IMR-90 (cell line): Measurements from ENCODE around the gene FAAP100. TPM values are rescaled to one million over a fixed set of nuclear protein-coding genes. Genes with fewer than 3 reads are reported as not detected.

Experiments
- ATAC-seq: fragments of 200-7000 bp; cut with Tn5 transposase; 2 replicates; pipeline ENCODE4 v1.9.1; 2020; ENCODE audit warnings: low read depth, mild to moderate bottlenecking, moderate library complexity
- BruUV-seq: library from RNA; stranded (reverse); fragments of 400-500 nt; replicated peaks from 2 replicates; lab custom pipeline; 2021; lab: Mats Ljungman, UMichigan
- CTCF ChIA-PET: fragments of 300-600 bp; formaldehyde crosslinking; extraction: SDS; loops from one replicate; lab custom pipeline; 2021; ENCODE audit warnings: antibody characterized with exemption; lab: Yijun Ruan, JAX
- POLR2A ChIA-PET: fragments of 300-600 bp; sonication (Branson Sonifier 250); formaldehyde crosslinking; loops from one replicate; lab custom pipeline; 2022; ENCODE audit warnings: antibody characterized with exemption; ENCODE audit not compliant: unreplicated experiment; lab: Charles Lee
- DNase-seq: peaks from one replicate; pipeline ENCODE4 v3.0.0; 2013
- H2AFZ ChIP-seq: replicated peaks from 2 replicates; pipeline ENCODE3; 2013; ENCODE audit warnings: low read length, mild to moderate bottlenecking; ENCODE audit not compliant: poor library complexity
- H2AK5ac ChIP-seq: 2 replicates; pipeline ENCODE4 v1.6.1; 2013; ENCODE audit warnings: low read depth, low read length, inconsistent platforms
- H2AK9ac ChIP-seq: replicated peaks from 2 replicates; pipeline ENCODE3; 2013; ENCODE audit warnings: mild to moderate bottlenecking, low read depth, low read length, moderate library complexity; ENCODE audit not compliant: poor library complexity
- H2BK120ac ChIP-seq: 2 replicates; pipeline ENCODE4 v1.6.1; 2013; ENCODE audit warnings: low read depth, low read length, inconsistent platforms
- H2BK15ac ChIP-seq: 3 replicates; pipeline ENCODE4 v1.6.1; 2013; ENCODE audit warnings: low read depth, low read length, inconsistent platforms
- H2BK20ac ChIP-seq: 2 replicates; pipeline ENCODE4 v1.6.1; 2013; ENCODE audit warnings: low read depth, mild to moderate bottlenecking, inconsistent platforms, low read length, moderate library complexity
- H2BK5ac ChIP-seq: 2 replicates; pipeline ENCODE4 v1.6.1; 2013; ENCODE audit warnings: mild to moderate bottlenecking, low read depth, low read length, inconsistent platforms; ENCODE audit not compliant: poor library complexity, severe bottlenecking
- H3K14ac ChIP-seq: replicated peaks from 2 replicates; pipeline ENCODE4 v1.6.1; 2013; ENCODE audit warnings: low read depth, low read length, inconsistent platforms
- H3K18ac ChIP-seq: 2 replicates; pipeline ENCODE4 v1.6.1; 2013; ENCODE audit warnings: low read depth, low read length, control low read depth
- H3K23ac ChIP-seq: 2 replicates; pipeline ENCODE4 v1.6.1; 2013; ENCODE audit warnings: low read depth, low read length, inconsistent platforms
- H3K27ac ChIP-seq: 2 replicates; pipeline ENCODE4 v1.5.1; 2013; ENCODE audit warnings: mild to moderate bottlenecking, control low read depth, low read length; ENCODE audit not compliant: insufficient read depth
- H3K27me3 ChIP-seq: 2 replicates; pipeline ENCODE4 v1.6.1; 2013; ENCODE audit warnings: low read length; ENCODE audit not compliant: control insufficient read depth, insufficient read depth
- H3K36me3 ChIP-seq: 2 replicates; pipeline ENCODE4 v1.6.1; 2013; ENCODE audit warnings: low read length, mixed read lengths; ENCODE audit not compliant: control insufficient read depth, insufficient read depth
- H3K4ac ChIP-seq: 2 replicates; pipeline ENCODE4 v1.6.1; 2013; ENCODE audit warnings: low read depth, low read length, inconsistent platforms
- H3K4me1 ChIP-seq: 2 replicates; pipeline ENCODE4 v1.6.1; 2013; ENCODE audit warnings: low read length, mixed read lengths; ENCODE audit not compliant: control insufficient read depth, insufficient read depth
- H3K4me2 ChIP-seq: 2 replicates; pipeline ENCODE4 v1.6.1; 2013; ENCODE audit warnings: low read depth, mild to moderate bottlenecking, control low read depth, low read length, moderate library complexity
- H3K4me3 ChIP-seq: 2 replicates; pipeline ENCODE4 v1.5.1; 2013; ENCODE audit warnings: low read depth, mild to moderate bottlenecking, control low read depth, low read length, moderate library complexity; ENCODE audit not compliant: insufficient read depth
- H3K56ac ChIP-seq: 2 replicates; pipeline ENCODE4 v1.6.1; 2013; ENCODE audit warnings: low read length, inconsistent platforms; ENCODE audit not compliant: insufficient read depth; ENCODE audit errors: extremely low read depth
- H3K79me1 ChIP-seq, 2 experiments: 2 replicates each; pipeline ENCODE4 v1.6.1; 2013; ENCODE audit warnings: low read length in 2 of 2, inconsistent platforms in 1 of 2, low read depth in 1 of 2
- H3K9ac ChIP-seq: 2 replicates; pipeline ENCODE4 v1.6.1; 2013; ENCODE audit warnings: low read depth, low read length, control low read depth
- H3K9me1 ChIP-seq: 2 replicates; pipeline ENCODE4 v1.6.1; 2013; ENCODE audit warnings: low read length, inconsistent platforms; ENCODE audit not compliant: insufficient read depth
- H3K9me3 ChIP-seq: 2 replicates; pipeline ENCODE4 v1.6.1; 2013; ENCODE audit warnings: low read length; ENCODE audit not compliant: control insufficient read depth, insufficient read depth
- H4K20me1 ChIP-seq: 2 replicates; pipeline ENCODE4 v1.6.1; 2013; ENCODE audit warnings: low read length, inconsistent platforms; ENCODE audit not compliant: insufficient read depth
- H4K5ac ChIP-seq: 2 replicates; pipeline ENCODE4 v1.6.1; 2013; ENCODE audit warnings: mild to moderate bottlenecking, low read depth, low read length, control low read depth
- H4K8ac ChIP-seq, 2 experiments: 2 replicates each; pipeline ENCODE4 v1.6.1; 2013; ENCODE audit warnings: low read depth in 2 of 2, low read length in 2 of 2, control low read depth in 1 of 2, inconsistent platforms in 1 of 2
- H4K91ac ChIP-seq: 2 replicates; pipeline ENCODE4 v1.6.1; 2013; ENCODE audit warnings: low read depth, low read length, inconsistent platforms; ENCODE audit not compliant: insufficient read depth
- BHLHE40 ChIP-seq: fragments of 150-350 bp; IDR thresholded peaks from 2 replicates; pipeline ENCODE4 v1.6.1; 2016; ENCODE audit warnings: mild to moderate bottlenecking, low read depth, low read length
- CEBPB ChIP-seq: IDR thresholded peaks from 2 replicates; pipeline ENCODE4 v1.6.1; 2012; ENCODE audit warnings: low read depth, low read length, improper control_type of control experiment
- CHD1 ChIP-seq: IDR thresholded peaks from 2 replicates; pipeline ENCODE4 v1.6.1; 2012; ENCODE audit warnings: low read depth, low read length, improper control_type of control experiment
- CTCF ChIP-seq: conservative IDR thresholded peaks from 2 replicates; pipeline ENCODE4 v1.5.1; 2012; ENCODE audit warnings: mild to moderate bottlenecking, low read depth, low read length, improper control_type of control experiment
- ELK1 ChIP-seq: fragments of 150-350 bp; IDR thresholded peaks from 2 replicates; pipeline ENCODE4 v1.6.1; 2016; ENCODE audit warnings: low read depth, mild to moderate bottlenecking, low read length, moderate library complexity, borderline replicate concordance
- FOS ChIP-seq: fragments of 150-350 bp; IDR thresholded peaks from 2 replicates; pipeline ENCODE4 v1.6.1; 2016; ENCODE audit warnings: low read depth, low read length
- MAFK ChIP-seq: IDR thresholded peaks from 2 replicates; pipeline ENCODE4 v1.6.1; 2012; ENCODE audit warnings: low read depth, low read length, improper control_type of control experiment
- MAZ ChIP-seq: IDR thresholded peaks from 2 replicates; pipeline ENCODE4 v1.6.1; 2012; ENCODE audit warnings: low read depth, mild to moderate bottlenecking, low read length, improper control_type of control experiment, moderate library complexity, borderline replicate concordance
- MXI1 ChIP-seq: IDR thresholded peaks from 2 replicates; pipeline ENCODE4 v1.6.1; 2012; ENCODE audit warnings: low read depth, mild to moderate bottlenecking, low read length, moderate library complexity, borderline replicate concordance
- NFE2L2 ChIP-seq: fragments of 150-350 bp; IDR thresholded peaks from 2 replicates; pipeline ENCODE4 v1.6.1; 2016; ENCODE audit warnings: low read depth, mild to moderate bottlenecking, low read length
- POLR2A ChIP-seq: IDR thresholded peaks from 2 replicates; pipeline ENCODE4 v1.6.1; 2012; ENCODE audit warnings: mild to moderate bottlenecking, low read depth, low read length
- RAD21 ChIP-seq: IDR thresholded peaks from 2 replicates; pipeline ENCODE4 v1.6.1; 2012; ENCODE audit warnings: low read length, improper control_type of control experiment
- RCOR1 ChIP-seq: IDR thresholded peaks from 2 replicates; pipeline ENCODE4 v1.6.1; 2012; ENCODE audit warnings: mild to moderate bottlenecking, low read length, improper control_type of control experiment; ENCODE audit not compliant: insufficient replicate concordance
- RFX5 ChIP-seq: IDR thresholded peaks from 2 replicates; pipeline ENCODE4 v1.8.0; 2012; ENCODE audit warnings: low read depth, mild to moderate bottlenecking, low read length, moderate library complexity
- SMC3 ChIP-seq: fragments of 150-350 bp; IDR thresholded peaks from 2 replicates; pipeline ENCODE4 v1.6.1; 2016; ENCODE audit warnings: low read depth, mild to moderate bottlenecking, antibody characterized with exemption, low read length, moderate library complexity
- WGBS, 2 experiments: methylation state at CpG; one replicate each; pipeline versions ENCODE4 v1.1.5 to v1.1.7; 2013; ENCODE audit warnings: missing lambda C conversion rate in 2 of 2; ENCODE audit not compliant: insufficient read length in 1 of 2; ENCODE audit errors: extremely low coverage in 2 of 2; 5-methylcytosine and 5-hydroxymethylcytosine counted together
- dilution Hi-C: fragments of 300-500 bp; cut with HindIII; formaldehyde crosslinking; loops from one replicate; pipeline ENCODE4 v1.14.3; 2018; ENCODE audit warnings: low sequenced_read_pairs; ENCODE audit not compliant: unreplicated experiment
- in situ Hi-C: fragments of 300-500 bp; cut with MboI; formaldehyde crosslinking; loops from 3 replicates; pipeline ENCODE4 v1.14.3; 2019; ENCODE audit warnings: low sequenced_read_pairs, inconsistent platforms, mixed read lengths
- intact Hi-C: fragments of 100-400 bp; cut with micrococcal nuclease; formaldehyde crosslinking; loops from 2 replicates; pipeline ENCODE4 v1.10.0; 2022
- polyA plus RNA-seq, 3 experiments: library from polyadenylated mRNA; depleted of rRNA; stranded (reverse); fragments of >200 nt; gene quantifications; 2 replicates each; pipeline ENCODE4 v1.2.3, GENCODE V29; 2012; ENCODE audit warnings: low replicate concordance in 1 of 3
- total RNA-seq: library from RNA; depleted of rRNA; stranded (reverse); fragments of >200 nt; gene quantifications from 2 replicates; pipeline ENCODE4 v1.2.3, GENCODE V29; 2012
- TF ChIP-seq, protein P1 (sequence below): fragments of 150-350 bp; IDR thresholded peaks from 2 replicates; pipeline ENCODE4 v1.6.1; 2017; ENCODE audit warnings: mild to moderate bottlenecking, antibody characterized with exemption, low read length, low read depth

The FAAP100 gene
- total and polyA plus RNA-seq, 2 of the 4 experiments (the other 2 are of a cell fraction) = 7.9 to 24.8 TPM

DNA sequence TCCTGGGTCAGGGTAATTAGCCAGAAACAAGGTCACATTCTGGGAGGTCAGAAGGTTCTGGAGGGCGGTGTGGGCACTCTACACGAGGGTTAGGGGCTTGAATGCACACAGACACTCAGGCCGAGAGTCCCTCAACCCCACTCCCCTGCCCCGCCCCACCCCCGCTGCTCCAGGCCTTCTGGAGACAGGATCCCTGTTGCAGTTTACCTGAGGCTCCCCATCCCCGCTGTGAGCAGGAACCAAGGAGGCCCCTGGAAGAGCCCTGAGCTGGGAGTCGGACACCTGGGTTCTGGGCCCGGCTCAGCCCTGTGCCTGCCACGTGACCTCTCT is 35.2 kb downstream of the FAAP100 start:
- no peaks in the 10 kb centered on the region for H3K27me3 ChIP-seq
- DNase-seq = no peak
- peak overlapping the region; percentile 95; the same call in 1 of the 2 replicates for H3K4me2 ChIP-seq
- no peak overlapping the region for H3K4ac ChIP-seq
- H3K9me3 ChIP-seq = no peaks in the 10 kb centered on the region
- no peak overlapping the region for H2AFZ ChIP-seq
- ATAC-seq = no peak
- intact Hi-C loops = no loop called here
- no peak for TF ChIP-seq RFX5
- TF ChIP-seq SMC3 = no peak
- TF ChIP-seq RAD21 = no peak
- no peak for TF ChIP-seq MXI1
- TF ChIP-seq, protein P1, sequence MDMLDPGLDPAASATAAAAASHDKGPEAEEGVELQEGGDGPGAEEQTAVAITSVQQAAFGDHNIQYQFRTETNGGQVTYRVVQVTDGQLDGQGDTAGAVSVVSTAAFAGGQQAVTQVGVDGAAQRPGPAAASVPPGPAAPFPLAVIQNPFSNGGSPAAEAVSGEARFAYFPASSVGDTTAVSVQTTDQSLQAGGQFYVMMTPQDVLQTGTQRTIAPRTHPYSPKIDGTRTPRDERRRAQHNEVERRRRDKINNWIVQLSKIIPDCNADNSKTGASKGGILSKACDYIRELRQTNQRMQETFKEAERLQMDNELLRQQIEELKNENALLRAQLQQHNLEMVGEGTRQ = no peak
- TF ChIP-seq ELK1 = no peak
- TF ChIP-seq CHD1 = no peak
- TF ChIP-seq MAFK = no peak
- no peak for TF ChIP-seq POLR2A
- no peak for TF ChIP-seq MAZ
- TF ChIP-seq BHLHE40 = no peak
- no peak for TF ChIP-seq CTCF
- TF ChIP-seq RCOR1 = no peak
- no peak for TF ChIP-seq CEBPB
- TF ChIP-seq FOS = no peak
- TF ChIP-seq NFE2L2 = no peak
- H2AK5ac ChIP-seq = peak overlapping the region; percentile 61; the same call in 1 of the 2 replicates
- H4K8ac ChIP-seq = no peak overlapping the region
- no peak overlapping the region for H3K23ac ChIP-seq
- H3K79me1 ChIP-seq = peaks cover 6 to 45% of the 10 kb centered on the region in 2 experiments; a peak in 3 of 4 replicates
- peaks cover 3% of the 10 kb centered on the region for H3K36me3 ChIP-seq
- CTCF ChIA-PET = no interaction called here
- in situ Hi-C loops = no loop called here
- H2BK120ac ChIP-seq = no peak overlapping the region
- H2BK20ac ChIP-seq = no peak overlapping the region
- no peak overlapping the region for H3K18ac ChIP-seq
- H3K9me1 ChIP-seq = no peaks in the 10 kb centered on the region
- peaks cover 50% of the 10 kb centered on the region for H4K20me1 ChIP-seq
- no peak overlapping the region for H4K5ac ChIP-seq
- peaks cover 34% of the 10 kb centered on the region for H3K4me1 ChIP-seq
- no peak overlapping the region for H2BK15ac ChIP-seq
- no peak overlapping the region for H4K91ac ChIP-seq
- no peak overlapping the region for H3K27ac ChIP-seq
- no peak overlapping the region for H3K4me3 ChIP-seq
- H3K56ac ChIP-seq = no peak overlapping the region
- H2BK5ac ChIP-seq = no peak overlapping the region
- WGBS, 2 experiments = 97% methylated on average over 5 of the region's 9 CpGs; no CpG with 5 or more reads in 1 of the 2 experiments
- dilution Hi-C loops = no loop called here
- H3K9ac ChIP-seq = peak overlapping the region; percentile 99; the same call in 1 of the 2 replicates
- H3K14ac ChIP-seq = peak overlapping the region; percentile 93; the same call in 1 of the 2 replicates
- no TSS peak for BruUV-seq
- POLR2A ChIA-PET = no interaction called here
- peak overlapping the region; percentile 67 for H2AK9ac ChIP-seq
